Dendritic cell treated with granulocyte-macrophage colony-stimulating factor and Interleukin-4, amounts not matched to agents 40 ng/mL and 50 ng/mL, for 4 days (primary cell): Measurements from ENCODE around the gene CDK5R2.
A peak's percentile ranks its signal among the peaks of the same experiment; 100 is the strongest.

ENCODE experiments used
- H3K27ac Mint-ChIP-seq: one replicate; pipeline ENCODE4 v1.8.0; 2022; ENCODE audit warnings: mild to moderate bottlenecking, mixed read lengths
- H3K27me3 Mint-ChIP-seq: one replicate; pipeline ENCODE4 v1.8.0; 2022; ENCODE audit warnings: mild to moderate bottlenecking, mixed read lengths
- H3K36me3 Mint-ChIP-seq: one replicate; pipeline ENCODE4 v1.8.0; 2022; ENCODE audit warnings: low read depth, mixed read lengths
- H3K4me1 Mint-ChIP-seq: one replicate; pipeline ENCODE4 v1.8.0; 2022; ENCODE audit warnings: low read depth, mixed read lengths
- H3K4me3 Mint-ChIP-seq: one replicate; pipeline ENCODE4 v1.8.0; 2022; ENCODE audit warnings: mild to moderate bottlenecking, moderate library complexity, mixed read lengths
- H3K9me3 Mint-ChIP-seq: one replicate; pipeline ENCODE4 v1.8.0; 2022; ENCODE audit warnings: mixed read lengths
- intact Hi-C: fragments of 100-400 bp; cut with micrococcal nuclease; formaldehyde crosslinking; loops from one replicate; pipeline ENCODE4 v1.15.0; 2022

CDK5R2 gene

GRCh38 chr2:218979846-218980734 lies 20.6 kb downstream of the CDK5R2 start:
- Mint-ChIP-seq H3K36me3 (no peaks in the 10 kb centered on the region), H3K27me3 (peaks cover 93% of the 10 kb centered on the region), H3K4me3 (peak overlapping the region; percentile 17), H3K4me1 (peaks cover 21% of the 10 kb centered on the region), H3K27ac (no peak overlapping the region), H3K9me3 (no peaks in the 10 kb centered on the region)
- intact Hi-C loops: no loop called here

GRCh38 chr2:218980735-218981389 lies 21.4 kb downstream of the CDK5R2 start:
- Mint-ChIP-seq H3K4me3 (peak overlapping the region; percentile 33), H3K27me3 (peaks cover 92% of the 10 kb centered on the region), H3K9me3 (no peaks in the 10 kb centered on the region), H3K27ac (no peak overlapping the region), H3K4me1 (peaks cover 21% of the 10 kb centered on the region), H3K36me3 (no peaks in the 10 kb centered on the region)
- intact Hi-C loops: no loop called here

GRCh38 chr2:218981390-218981880 lies 22.0 kb downstream of the CDK5R2 start:
- intact Hi-C loops: no loop called here
- H3K4me1 Mint-ChIP-seq: peaks cover 21% of the 10 kb centered on the region
- H3K36me3 Mint-ChIP-seq: no peaks in the 10 kb centered on the region
- peaks cover 92% of the 10 kb centered on the region for H3K27me3 Mint-ChIP-seq
- peak overlapping the region; percentile 33 for H3K4me3 Mint-ChIP-seq
- H3K9me3 Mint-ChIP-seq: no peaks in the 10 kb centered on the region
- no peak overlapping the region for H3K27ac Mint-ChIP-seq

- Mint-ChIP-seq H3K9me3 (no peaks in the 10 kb centered on the region), H3K4me1 (peaks cover 21% of the 10 kb centered on the region), H3K4me3 (peak overlapping the region; percentile 66), H3K27me3 (peaks cover 92% of the 10 kb centered on the region), H3K36me3 (no peaks in the 10 kb centered on the region), H3K27ac (no peak overlapping the region)
- intact Hi-C loops: no loop called here
Measured at GRCh38 chr2:218981881-218982585, 22.6 kb downstream of the CDK5R2 start.

GRCh38 chr2:218982586-218983262 lies 23.3 kb downstream of the CDK5R2 start:
- Mint-ChIP-seq H3K27me3 (peaks cover 92% of the 10 kb centered on the region), H3K9me3 (no peaks in the 10 kb centered on the region), H3K4me1 (peaks cover 21% of the 10 kb centered on the region), H3K36me3 (no peaks in the 10 kb centered on the region), H3K4me3 (no peak overlapping the region), H3K27ac (no peak overlapping the region)
- intact Hi-C loops: no loop called here

- peaks cover 21% of the 10 kb centered on the region for H3K4me1 Mint-ChIP-seq
- no peak overlapping the region for H3K27ac Mint-ChIP-seq
- H3K36me3 Mint-ChIP-seq: no peaks in the 10 kb centered on the region
- intact Hi-C loops: no loop called here
- H3K4me3 Mint-ChIP-seq: no peak overlapping the region
- peaks cover 92% of the 10 kb centered on the region for H3K27me3 Mint-ChIP-seq
- no peaks in the 10 kb centered on the region for H3K9me3 Mint-ChIP-seq
Measured at GRCh38 chr2:218983263-218983933, 23.9 kb downstream of the CDK5R2 start.

GRCh38 chr2:218983934-218984238 lies 24.4 kb downstream of the CDK5R2 start:
- H3K27me3 Mint-ChIP-seq: peaks cover 92% of the 10 kb centered on the region
- intact Hi-C loops: no loop called here
- peaks cover 21% of the 10 kb centered on the region for H3K4me1 Mint-ChIP-seq
- H3K36me3 Mint-ChIP-seq: no peaks in the 10 kb centered on the region
- H3K27ac Mint-ChIP-seq: no peak overlapping the region
- H3K4me3 Mint-ChIP-seq: no peak overlapping the region
- no peaks in the 10 kb centered on the region for H3K9me3 Mint-ChIP-seq

GRCh38 chr2:218984239-218985020 lies 25.0 kb downstream of the CDK5R2 start:
- H3K36me3 Mint-ChIP-seq: no peaks in the 10 kb centered on the region
- peaks cover 21% of the 10 kb centered on the region for H3K4me1 Mint-ChIP-seq
- no peaks in the 10 kb centered on the region for H3K9me3 Mint-ChIP-seq
- H3K4me3 Mint-ChIP-seq: no peak overlapping the region
- H3K27ac Mint-ChIP-seq: no peak overlapping the region
- intact Hi-C loops: no loop called here
- H3K27me3 Mint-ChIP-seq: peaks cover 93% of the 10 kb centered on the region

GRCh38 chr2:218985021-218985324 lies 25.5 kb downstream of the CDK5R2 start, which contains the start of gene FEV:
Gene FEV, minus strand, starts transcription at chr2:218985184. Its CDS starts 109 bp downstream, at chr2:218985075.
- intact Hi-C loops: no loop called here
- no peaks in the 10 kb centered on the region for H3K9me3 Mint-ChIP-seq
- peaks cover 17% of the 10 kb centered on the region for H3K4me1 Mint-ChIP-seq
- H3K36me3 Mint-ChIP-seq: no peaks in the 10 kb centered on the region
- peaks cover 93% of the 10 kb centered on the region for H3K27me3 Mint-ChIP-seq
- no peak within 1 kb of the TSS for H3K27ac Mint-ChIP-seq
- H3K4me3 Mint-ChIP-seq: no peak within 1 kb of the TSS

GRCh38 chr2:218985325-218986091 lies 26.0 kb downstream of the CDK5R2 start:
- no peak overlapping the region for H3K4me3 Mint-ChIP-seq
- no peaks in the 10 kb centered on the region for H3K36me3 Mint-ChIP-seq
- intact Hi-C loops: no loop called here
- no peak overlapping the region for H3K27ac Mint-ChIP-seq
- peaks cover 13% of the 10 kb centered on the region for H3K4me1 Mint-ChIP-seq
- H3K9me3 Mint-ChIP-seq: no peaks in the 10 kb centered on the region
- H3K27me3 Mint-ChIP-seq: peaks cover 94% of the 10 kb centered on the region

GRCh38 chr2:218986148-218986761 lies 26.8 kb downstream of the CDK5R2 start:
- no peaks in the 10 kb centered on the region for H3K9me3 Mint-ChIP-seq
- H3K4me3 Mint-ChIP-seq: no peak overlapping the region
- no peaks in the 10 kb centered on the region for H3K36me3 Mint-ChIP-seq
- H3K27me3 Mint-ChIP-seq: peaks cover 95% of the 10 kb centered on the region
- intact Hi-C loops: no loop called here
- H3K27ac Mint-ChIP-seq: no peak overlapping the region
- H3K4me1 Mint-ChIP-seq: peaks cover 8% of the 10 kb centered on the region

GRCh38 chr2:218988164-218988563 lies 28.7 kb downstream of the CDK5R2 start:
- Mint-ChIP-seq H3K27me3 (peaks cover 96% of the 10 kb centered on the region), H3K4me1 (peaks cover 5% of the 10 kb centered on the region), H3K36me3 (no peaks in the 10 kb centered on the region), H3K27ac (no peak overlapping the region), H3K4me3 (no peak overlapping the region), H3K9me3 (no peaks in the 10 kb centered on the region)
- intact Hi-C loops: no loop called here
